Measurements from ENCODE around the gene TNC.

TNC gene

DNA sequence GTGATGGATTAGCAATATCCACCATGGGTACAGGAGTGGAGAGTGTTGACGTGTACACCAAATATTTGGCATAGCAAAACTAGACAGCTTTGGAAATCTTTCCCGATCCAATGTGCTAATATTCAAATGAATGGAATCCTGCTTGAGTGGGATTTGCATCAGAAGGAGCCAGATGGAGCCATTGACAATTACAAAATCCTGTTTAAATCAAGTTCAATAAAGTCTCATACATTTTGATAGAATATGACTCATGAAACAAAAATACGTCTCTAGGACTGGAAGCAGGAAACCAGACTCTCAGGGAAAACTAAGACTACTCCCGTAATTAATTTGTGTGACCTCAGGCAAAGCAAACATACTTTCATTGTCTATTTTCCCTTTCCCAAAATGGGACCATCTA lies 13.0 kb downstream of the TNC start:
- no peak for DNase-seq (ENCODE audit: low read depth in 3 of 3, low spot score in 1 of 3)

DNA sequence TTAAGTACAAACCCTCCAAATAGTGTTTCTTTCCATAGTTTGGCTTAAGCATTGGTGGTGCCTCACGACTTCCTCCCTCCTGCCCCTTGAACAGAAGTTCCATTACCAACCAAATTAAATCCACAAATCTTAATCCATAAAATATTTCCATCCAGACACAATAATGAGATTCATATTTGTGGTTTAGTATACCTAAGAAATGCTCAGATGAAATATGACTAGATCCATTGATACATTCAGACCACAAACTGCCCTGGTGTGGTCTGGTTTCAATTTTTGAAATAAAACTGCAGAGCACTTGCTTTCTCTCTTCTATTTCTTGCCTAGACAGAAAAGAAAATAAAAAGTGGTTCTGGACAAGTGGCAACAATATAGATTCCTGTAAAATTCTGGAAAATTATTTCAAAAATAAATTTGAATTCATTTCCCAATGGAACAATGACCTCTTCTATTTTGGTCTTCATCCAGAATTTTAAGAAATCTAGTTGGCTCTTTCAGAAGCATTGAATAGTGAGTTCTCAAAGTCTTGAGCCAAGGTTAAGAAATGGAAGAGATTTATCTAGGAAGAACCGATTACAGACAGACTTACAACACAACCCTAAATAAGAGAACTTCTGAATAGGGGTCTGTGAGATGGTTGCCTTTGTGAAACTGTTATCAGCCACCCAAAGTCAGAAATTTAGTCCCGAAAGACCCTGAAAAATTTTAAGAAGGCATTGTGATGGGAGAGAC lies 14.0 kb downstream of the TNC start:
- no peak for DNase-seq (ENCODE audit: low read depth in 3 of 3, low spot score in 1 of 3)

DNA sequence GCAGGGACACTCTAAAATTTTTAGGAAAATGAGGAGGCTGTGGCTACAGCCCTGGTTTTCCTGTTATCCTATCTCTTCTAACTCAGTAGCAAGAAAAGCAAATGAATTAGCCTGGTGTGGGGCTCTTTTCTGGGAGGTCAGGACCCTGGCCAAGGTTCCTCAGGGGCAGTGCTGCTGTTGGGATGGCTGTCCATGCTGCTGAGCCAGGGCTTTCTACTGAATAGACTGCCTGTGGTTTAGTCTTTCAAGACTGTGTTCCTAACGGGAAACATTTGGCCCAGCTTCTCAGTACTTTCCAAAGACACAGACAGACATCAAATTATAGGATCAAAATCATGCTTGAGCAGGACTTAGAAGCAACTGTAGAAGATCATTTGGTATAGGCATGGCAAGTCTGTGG lies 18.1 kb downstream of the TNC start:
- DNase-seq (ENCODE audit: low read depth in 3 of 3, low spot score in 1 of 3) = no peak

DNA sequence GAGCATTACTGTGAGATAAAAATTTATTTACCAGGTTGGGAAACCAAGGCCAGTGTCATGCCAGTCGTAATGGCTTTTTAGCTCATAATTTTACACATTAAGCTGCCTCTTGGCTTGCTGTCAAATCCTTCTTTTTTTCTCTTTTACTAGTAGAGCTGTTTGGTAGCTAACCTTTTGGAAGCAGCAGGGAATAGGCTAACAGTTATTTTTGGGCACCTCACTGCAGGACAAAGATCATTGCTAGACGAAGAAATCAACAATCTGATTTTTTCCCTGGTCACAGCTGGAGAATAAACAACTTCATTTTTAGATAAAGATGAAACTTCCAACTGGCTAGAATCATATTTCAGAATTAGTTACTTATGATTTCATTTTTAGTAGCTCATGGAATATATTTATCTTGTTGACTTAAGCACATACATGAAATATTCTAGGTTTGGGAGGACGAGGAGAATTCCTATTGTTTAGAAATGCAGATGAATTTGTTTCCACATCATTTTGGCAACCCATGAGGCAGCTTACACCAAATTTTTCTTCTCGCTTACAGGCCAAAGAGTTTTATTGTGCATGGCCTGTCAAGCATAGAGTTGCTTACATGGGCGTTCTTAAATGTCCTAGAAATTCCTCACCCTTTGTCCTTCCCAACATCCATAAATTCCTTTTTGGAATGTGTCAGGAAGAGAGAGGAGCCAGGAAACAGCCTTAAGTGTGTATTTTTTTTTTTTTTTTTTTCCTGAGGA lies 19.6 kb downstream of the TNC start:
- DNase-seq (ENCODE audit: low read depth in 3 of 3, low spot score in 1 of 3) = no peak

DNA sequence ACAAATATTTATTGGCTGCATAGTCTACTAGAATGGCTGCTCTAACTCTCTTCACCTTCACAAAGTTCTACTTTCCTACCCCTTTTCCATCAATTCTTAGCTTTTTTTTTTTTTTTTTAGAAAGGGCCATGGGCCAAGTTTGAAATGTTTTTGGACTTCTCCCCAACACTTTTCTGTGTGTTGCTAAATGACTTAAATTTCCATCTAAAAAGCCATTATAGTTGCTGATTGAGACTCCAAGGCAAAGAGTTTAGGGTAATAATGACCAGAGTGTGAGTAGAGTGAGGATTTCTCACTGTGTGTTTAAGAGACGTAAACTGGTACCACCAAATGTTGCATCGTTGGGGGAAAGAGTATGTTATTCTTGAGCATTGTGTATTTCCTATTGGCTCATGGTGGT lies 24.4 kb downstream of the TNC start:
- no peak for DNase-seq (ENCODE audit: low read depth in 3 of 3, low spot score in 1 of 3)

DNA sequence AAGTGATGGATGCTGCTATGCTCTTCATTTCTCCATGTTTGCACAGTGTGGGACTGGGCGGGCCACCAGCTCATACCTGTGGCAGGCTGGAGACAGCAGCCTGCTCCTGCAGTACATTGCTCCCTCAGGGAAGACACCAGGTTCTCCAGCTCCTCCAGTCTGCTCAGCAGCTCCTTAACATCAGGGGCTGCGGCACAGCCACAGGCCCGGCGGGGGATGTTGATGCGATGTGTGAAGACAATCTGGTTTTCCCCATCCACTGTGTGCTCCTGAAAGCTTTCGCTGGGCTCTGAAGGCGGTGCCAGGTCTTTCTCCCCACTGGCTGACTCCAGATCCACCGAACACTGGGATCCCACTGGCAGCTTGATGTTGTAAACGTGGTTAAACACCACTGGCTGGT lies 27.5 kb downstream of the TNC start:
- DNase-seq (ENCODE audit: low read depth in 3 of 3, low spot score in 1 of 3) = no peak

DNA sequence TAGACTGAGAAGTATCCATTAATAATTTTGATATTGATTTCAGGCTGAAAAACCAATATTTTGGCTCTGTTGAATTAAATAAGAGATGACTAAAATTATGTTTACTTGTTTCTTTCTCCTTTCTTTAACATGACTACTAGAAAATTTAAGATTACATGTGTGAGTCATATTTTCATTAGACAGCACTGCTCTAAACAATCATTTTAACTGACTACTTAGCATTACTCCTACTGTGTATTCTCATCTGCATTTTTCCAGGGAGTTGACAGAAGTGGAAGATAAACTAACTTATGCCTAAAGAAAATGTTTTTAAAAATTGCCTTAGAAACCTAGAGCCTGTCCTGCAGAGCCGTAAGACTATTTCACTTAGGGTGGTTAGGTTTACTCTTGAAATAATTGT lies 29.1 kb downstream of the TNC start:
- no peak for DNase-seq (ENCODE audit: low read depth in 3 of 3, low spot score in 1 of 3)

DNA sequence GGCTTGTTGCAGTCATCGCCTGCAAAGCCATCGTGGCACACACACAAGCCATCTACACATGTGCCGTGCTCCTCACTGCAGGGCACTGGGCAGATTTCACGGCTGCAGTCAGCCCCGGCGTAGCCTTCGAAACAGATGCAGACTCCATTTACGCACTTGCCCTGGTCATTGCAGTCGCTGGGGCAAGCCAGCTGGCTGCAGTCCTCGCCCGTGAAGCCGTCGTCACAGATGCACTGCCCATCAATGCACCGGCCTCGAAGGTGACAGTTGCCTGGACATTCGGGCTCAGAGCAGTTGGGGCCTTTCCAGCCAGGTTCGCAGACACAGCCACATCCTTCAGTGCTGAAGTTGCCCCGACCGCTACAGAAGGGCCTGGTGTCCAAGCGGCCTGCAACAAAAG lies 31.1 kb downstream of the TNC start:
- no peak for DNase-seq (ENCODE audit: low read depth in 3 of 3, low spot score in 1 of 3)

DNA sequence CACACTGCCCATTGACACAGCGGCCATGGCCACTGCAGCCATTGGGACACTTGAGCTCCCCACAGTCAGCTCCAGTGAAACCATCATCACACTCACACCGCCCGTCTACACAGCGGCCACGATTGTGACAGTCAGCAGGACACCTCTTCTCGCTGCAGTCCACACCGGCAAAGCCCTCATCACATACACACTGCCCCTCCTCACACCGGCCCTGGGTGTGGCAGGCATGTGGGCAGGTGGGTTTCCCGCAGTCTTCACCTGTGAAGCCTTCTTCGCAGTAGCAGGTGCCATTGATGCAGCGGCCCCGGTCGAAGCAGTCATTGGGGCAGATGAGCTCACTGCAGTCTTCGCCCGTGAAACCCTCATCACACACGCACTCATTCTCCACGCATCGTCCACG lies 31.5 kb downstream of the TNC start:
- no peak for DNase-seq (ENCODE audit: low read depth in 3 of 3, low spot score in 1 of 3)

DNA sequence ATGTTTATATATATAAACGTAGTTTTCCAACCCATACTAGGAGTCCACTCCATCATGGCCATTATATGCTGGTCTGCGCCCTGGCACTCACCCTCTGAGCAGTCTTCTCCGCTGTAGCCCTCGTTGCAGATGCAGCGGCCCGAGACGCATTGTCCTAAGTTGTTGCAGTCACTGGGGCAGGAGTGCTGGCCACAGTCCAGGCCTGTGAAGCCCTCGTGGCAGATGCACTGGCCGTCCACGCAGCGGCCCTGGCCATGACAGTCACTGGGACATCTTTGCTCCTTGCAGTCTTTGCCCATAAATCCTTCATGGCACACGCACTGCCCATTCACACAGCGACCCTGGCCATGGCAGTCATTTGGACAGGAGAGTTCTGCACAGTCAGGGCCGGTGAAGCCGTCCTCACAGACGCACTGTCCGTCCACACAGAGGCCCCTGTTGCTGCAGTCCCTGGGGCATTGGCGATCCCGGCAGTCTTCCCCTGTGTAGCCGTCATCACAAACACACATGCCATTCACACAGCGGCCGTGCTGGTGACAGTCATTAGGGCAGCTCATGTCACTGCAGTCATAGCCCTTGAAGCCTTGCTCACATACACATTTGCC lies 32.1 kb downstream of the TNC start:
- no peak for DNase-seq (ENCODE audit: low read depth in 3 of 3, low spot score in 1 of 3)

DNA sequence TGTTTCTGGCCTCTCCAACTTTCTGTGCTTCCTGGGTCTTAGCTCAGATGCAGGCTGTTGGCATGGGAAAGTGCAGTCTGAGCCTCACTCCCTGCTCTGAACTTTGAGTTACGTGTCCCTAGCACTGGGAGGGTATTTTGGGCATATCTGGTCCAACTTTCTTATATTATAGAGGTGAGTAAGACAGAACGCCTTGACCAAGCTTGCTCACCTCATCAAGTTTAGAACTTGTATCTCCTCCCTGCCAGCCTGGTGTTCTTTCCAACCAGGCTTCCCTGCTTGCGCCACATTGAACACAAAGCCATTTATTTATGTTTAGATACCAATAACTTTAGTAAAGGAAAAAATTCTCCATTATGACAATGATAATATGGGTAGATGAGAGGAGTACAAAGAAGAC lies 33.2 kb downstream of the TNC start:
- no peak for DNase-seq (ENCODE audit: low read depth in 3 of 3, low spot score in 1 of 3)

DNA sequence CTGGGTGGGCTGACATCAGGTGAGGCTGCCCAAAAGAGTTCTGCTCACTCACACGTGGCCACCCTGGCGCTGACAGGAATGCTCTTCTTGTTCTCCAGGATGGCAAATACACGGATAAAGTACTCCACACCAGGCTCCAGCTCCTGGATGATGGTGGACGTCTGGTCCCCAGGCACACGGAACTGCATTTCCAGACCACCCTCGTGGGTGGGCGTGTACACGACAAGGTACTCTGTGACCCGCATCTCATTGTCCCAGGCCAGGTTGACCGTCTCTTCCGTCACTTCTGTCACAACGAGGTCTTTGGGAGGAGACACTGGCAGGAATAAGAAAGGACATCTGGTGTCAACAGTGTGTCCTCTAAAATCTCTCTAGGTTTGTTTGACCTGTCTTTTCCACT lies 33.8 kb downstream of the TNC start:
- DNase-seq (ENCODE audit: low read depth in 3 of 3, low spot score in 1 of 3) = no peak

DNA sequence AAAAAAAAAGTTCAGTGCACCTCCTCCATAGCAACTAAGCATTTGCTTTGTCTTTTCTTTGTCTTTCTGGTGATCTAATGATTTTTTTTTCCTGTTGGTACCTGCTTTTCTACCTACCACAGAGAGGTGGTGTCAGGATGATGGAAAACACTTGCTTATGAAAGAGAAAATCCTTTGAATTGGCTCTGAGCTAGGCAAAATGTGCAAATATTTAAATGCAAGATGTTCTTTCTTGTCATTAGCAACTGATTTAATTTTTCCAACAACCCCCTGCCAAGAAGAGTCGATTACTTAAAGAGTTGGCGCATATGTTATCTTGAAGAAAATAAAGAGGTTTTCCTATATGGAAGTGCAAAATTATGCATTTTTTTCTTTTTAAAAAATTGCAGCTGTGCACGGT lies 37.7 kb downstream of the TNC start:
- no peak for DNase-seq (ENCODE audit: low read depth in 3 of 3, low spot score in 1 of 3)

DNA sequence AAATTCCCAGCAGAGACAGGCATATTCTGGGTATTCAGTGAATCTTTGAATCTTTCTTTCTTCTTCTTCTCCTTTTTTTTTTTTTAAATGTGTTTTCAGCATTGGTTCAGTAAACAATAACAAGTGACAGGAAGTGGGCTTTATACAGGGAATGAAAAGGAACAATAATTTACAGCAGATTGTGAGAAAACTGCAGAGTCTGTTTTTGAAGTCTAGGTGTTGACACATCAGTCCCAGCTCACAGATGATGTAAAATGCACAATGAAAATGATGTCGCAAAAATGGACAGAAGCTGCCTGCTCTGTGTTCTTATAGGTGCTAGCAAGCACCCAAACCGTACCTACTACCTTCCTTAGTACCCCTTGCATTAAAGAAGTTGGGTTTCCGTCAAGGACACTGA lies 38.8 kb downstream of the TNC start:
- no peak for DNase-seq (ENCODE audit: low read depth in 3 of 3, low spot score in 1 of 3)

DNA sequence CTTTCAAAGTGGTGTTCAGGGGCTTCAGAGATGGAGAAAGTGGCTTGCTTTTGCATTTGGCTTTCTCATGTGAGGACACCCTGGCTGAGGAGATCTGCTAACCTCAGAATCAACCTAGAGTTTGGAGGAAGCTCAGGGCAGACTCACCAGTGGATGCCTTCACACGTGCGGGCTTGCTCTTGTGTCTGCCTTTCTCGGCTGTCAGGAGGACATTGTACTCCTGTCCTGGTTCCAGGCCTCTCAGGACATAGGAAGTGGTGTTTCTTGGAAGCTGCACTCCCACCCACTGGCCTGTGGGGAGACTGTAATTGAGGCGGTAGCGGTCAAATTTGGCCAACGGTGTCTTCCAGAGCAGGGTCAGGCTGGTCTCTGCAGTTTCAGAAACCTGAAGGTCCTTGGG lies 44.5 kb downstream of the TNC start:
- no peak for DNase-seq (ENCODE audit: low read depth in 3 of 3, low spot score in 1 of 3)

DNA sequence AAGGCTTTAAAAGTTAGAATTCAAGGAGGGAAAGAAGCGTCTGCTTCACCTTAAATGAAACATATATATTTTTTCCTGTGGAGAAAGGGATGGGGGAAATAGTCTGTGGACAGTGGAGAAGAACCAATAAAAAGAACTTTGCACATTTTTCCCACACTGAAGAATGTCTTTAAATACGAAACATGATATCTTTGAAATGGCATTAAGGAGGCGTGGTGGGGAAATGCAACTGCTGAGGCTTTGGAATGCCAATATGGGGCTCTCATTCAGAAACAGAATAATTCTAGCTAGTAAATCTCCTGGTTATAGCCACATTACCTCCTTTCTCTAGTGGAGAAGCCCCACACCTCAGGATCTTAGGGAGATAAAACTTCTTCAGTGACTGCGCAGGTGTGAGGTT lies 46.8 kb downstream of the TNC start:
- no peak for DNase-seq (ENCODE audit: low read depth in 3 of 3, low spot score in 1 of 3)

DNA sequence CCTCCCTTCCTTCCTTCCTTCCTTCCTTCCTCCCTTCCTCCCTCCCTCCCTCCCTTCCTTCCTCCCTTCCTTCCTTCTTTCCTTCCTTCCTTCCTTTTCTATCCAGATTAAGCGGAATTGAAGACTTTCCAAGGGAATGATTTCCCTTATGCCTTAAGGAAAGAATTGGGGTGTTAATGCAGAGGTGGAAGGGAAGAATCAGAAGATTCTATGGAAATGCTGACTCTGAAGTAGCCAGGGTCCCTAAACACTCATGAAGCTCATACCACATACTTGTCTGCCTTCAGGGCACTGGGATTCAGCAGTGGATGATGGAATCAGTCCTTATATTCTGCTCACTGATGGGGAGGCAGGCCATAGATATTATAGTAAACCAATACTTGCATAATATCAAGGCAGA lies 48.2 kb downstream of the TNC start:
- DNase-seq (ENCODE audit: low read depth in 3 of 3, low spot score in 1 of 3) = no peak

DNA sequence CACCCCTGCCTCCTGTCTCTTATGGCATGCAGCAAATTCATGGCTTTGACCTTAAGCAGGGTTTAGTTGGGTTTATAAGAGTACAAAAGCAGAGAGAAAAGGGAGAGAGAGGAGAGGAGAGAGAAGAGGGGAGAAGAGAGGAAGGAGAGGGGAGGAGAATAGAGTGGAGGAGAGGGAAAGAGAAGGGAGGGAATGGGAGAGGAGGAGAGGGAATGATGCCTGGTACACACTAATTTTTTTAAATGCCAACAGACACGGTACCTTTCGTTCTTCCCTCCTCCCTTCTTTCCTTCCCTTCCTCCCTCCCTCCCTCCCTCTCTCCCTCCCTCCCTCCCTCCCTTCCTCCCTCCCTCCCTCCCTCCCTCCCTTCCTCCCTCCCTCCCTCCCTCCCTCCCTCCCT lies 48.7 kb downstream of the TNC start:
- DNase-seq (ENCODE audit: low read depth in 3 of 3, low spot score in 1 of 3) = no peak

DNA sequence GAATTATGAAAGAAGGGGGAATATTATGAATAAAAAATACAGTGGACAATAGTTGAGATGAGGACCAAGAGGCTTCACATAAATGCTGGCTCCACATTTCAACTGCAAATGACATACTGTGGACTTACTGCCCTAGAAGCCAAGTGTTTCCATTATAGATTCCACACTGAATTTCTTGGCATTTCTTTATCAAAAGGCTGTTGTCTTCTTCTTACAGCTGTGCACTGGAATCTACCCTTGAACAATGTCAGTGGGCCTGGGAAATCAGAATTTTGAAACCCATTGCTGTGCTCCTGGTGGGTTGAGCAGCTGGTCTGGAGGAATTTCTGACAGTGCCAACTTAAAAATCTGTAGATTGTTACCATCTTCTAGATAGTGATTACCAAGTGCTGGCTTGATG lies 49.9 kb downstream of the TNC start:
- no peak for DNase-seq (ENCODE audit: low read depth in 3 of 3, low spot score in 1 of 3)

DNA sequence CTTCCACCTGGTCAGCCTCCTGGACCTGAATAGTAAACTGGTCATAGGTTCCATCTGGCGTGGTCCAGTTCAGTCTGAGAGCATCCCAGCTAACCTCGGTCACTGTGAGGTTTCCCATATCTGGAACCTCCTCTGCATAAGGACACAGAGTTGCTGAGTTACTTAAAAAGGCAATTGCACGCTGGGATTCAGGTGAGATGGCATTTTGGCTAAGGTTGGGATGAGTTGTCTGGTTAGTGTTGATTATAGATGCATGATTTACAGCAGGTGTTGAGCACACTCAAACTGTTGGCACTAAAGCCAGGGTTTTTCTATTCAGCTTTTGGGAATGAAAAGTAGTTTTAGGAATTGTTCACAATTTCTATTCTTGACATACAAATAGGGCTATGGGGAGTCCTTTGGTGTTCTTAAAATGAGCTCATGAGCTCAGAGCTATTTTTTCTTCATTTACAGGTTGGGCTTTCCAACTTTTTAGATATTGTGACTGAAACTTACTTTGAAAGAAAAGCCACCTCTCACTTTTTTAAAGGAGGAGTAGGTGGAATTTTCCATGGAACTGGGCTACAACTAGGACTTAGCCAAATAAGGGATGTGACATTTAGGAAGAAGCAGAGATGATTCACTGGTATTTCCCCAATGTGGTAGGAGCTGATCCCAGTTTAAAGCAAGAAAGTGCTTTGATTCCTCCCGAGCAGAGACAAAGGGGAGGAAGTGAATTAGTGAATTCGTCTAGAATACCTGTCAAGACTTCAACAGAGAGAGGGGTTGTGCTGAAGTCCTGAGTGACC lies 54.7 kb downstream of the TNC start:
- no peak for DNase-seq (ENCODE audit: low read depth in 3 of 3, low spot score in 1 of 3)

DNA sequence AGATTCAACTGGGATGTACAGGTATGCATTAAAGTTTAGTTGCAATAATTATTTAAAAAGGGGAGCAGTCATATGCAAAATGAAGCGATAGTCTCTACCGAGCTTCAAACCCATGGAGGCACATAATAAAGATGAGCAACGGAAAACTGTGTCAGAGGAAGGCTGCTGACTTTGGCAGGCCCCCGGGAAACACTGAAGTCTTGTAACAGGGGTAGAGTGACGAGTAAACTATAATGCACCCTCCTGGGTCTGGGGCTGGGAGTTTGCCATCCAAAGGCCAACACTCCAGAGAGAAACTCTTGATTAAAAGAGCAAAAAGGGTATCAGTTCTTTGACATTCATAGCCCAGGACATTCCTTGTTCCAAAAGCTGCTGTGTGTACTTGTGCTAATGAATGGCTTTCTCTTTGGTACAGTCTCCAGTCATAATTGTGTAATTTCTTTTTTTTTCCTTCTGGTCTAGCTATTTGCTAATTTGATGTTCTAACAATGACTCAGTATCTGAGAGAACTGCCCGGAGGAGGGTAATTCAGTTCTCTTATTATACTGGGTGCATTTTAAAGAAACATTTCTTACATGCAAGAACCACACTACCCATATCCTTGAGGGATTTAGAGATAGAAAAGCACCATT lies 59.2 kb downstream of the TNC start:
- DNase-seq (ENCODE audit: low read depth in 3 of 3, low spot score in 1 of 3) = no peak

Data from stimulated activated CD4-positive, alpha-beta T cell treated with anti-CD3 and anti-CD28 coated beads, TNF-alpha, amount 100 ng/mL, for 1 hour (primary cell).